ENCODE data around the gene ATP1A4. TPM values are rescaled to one million over a fixed set of nuclear protein-coding genes. Genes with fewer than 3 reads are reported as not detected.
A peak's percentile ranks its signal among the peaks of the same experiment; 100 is the strongest.

The ATP1A4 gene
- total RNA-seq, 1 donor from 2014 or later, result not detected

DNA sequence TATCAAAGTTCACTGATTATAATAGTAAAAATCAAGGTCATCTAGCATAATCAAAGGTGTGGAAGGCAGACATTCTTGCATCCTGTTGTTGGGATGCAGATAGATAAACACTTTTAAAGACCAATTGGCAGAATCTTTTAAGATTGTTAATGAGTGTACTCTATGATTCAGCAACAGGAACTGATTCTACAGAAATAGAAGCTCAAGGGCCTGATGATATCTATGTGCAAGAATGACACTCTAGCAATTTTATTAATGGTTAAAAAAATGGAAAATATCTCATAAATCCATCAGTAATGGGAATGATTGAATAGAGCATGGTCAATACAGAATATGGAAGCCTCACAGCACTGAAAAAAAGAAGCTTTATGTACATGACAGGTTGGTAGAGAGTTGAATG is 2.2 kb upstream of the ATP1A4 start:
- TF ChIP-seq, protein P1, sequence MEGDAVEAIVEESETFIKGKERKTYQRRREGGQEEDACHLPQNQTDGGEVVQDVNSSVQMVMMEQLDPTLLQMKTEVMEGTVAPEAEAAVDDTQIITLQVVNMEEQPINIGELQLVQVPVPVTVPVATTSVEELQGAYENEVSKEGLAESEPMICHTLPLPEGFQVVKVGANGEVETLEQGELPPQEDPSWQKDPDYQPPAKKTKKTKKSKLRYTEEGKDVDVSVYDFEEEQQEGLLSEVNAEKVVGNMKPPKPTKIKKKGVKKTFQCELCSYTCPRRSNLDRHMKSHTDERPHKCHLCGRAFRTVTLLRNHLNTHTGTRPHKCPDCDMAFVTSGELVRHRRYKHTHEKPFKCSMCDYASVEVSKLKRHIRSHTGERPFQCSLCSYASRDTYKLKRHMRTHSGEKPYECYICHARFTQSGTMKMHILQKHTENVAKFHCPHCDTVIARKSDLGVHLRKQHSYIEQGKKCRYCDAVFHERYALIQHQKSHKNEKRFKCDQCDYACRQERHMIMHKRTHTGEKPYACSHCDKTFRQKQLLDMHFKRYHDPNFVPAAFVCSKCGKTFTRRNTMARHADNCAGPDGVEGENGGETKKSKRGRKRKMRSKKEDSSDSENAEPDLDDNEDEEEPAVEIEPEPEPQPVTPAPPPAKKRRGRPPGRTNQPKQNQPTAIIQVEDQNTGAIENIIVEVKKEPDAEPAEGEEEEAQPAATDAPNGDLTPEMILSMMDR (IDR thresholded peaks at IDR 0.05), result no peak

GRCh38 chr1:160149716-160150115 is 1.7 kb upstream of the ATP1A4 start:
- TF ChIP-seq, protein P1 (IDR thresholded peaks at IDR 0.05), result no peak
- Mint-ChIP-seq H3K4me3 (ENCODE audit: unreplicated experiment) (no peak overlapping the region), H3K4me1 (ENCODE audit: unreplicated experiment) (peaks cover 5% of the 10 kb centered on the region), H3K9me3 (ENCODE audit: unreplicated experiment) (no peaks in the 10 kb centered on the region), H3K27ac (ENCODE audit: unreplicated experiment) (peak overlapping the region; percentile 15), H3K36me3 (ENCODE audit: unreplicated experiment) (no peaks in the 10 kb centered on the region), H3K27me3 (ENCODE audit: unreplicated experiment) (peaks cover 7% of the 10 kb centered on the region)
- DNase-seq (ENCODE audit: extremely low spot score, unreplicated experiment), result no peak

More for the DNA sequence above, 2.2 kb upstream of the ATP1A4 start:
- no peak for DNase-seq (ENCODE audit: extremely low spot score, unreplicated experiment)
- peaks cover 5% of the 10 kb centered on the region for H3K4me1 Mint-ChIP-seq (ENCODE audit: unreplicated experiment)
- no peaks in the 10 kb centered on the region for H3K36me3 Mint-ChIP-seq (ENCODE audit: unreplicated experiment)
- H3K4me3 Mint-ChIP-seq (ENCODE audit: unreplicated experiment), result no peak overlapping the region
- H3K27me3 Mint-ChIP-seq (ENCODE audit: unreplicated experiment), result peaks cover 10% of the 10 kb centered on the region
- no peaks in the 10 kb centered on the region for H3K9me3 Mint-ChIP-seq (ENCODE audit: unreplicated experiment)
- H3K27ac Mint-ChIP-seq (ENCODE audit: unreplicated experiment), result peak overlapping the region; percentile 15

DNA sequence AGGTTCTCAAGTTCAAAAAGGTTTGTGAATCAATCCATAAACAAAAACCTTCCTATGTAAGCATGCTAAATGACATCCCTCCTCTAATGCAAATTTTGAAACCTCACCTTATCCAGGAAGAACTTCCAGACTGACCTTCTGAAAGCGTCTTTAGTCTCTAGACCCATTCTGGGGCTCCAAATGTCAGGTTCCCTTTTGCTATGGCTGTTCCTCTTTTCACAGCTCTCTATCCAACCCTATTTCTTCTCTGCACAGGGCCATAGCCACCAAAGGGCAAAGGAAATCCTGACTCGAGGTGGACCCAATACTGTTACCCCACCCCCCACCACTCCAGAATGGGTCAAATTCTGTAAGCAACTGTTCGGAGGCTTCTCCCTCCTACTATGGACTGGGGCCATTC is 3.4 kb downstream of the ATP1A4 start:
- no peaks in the 10 kb centered on the region for H3K4me1 Mint-ChIP-seq (ENCODE audit: unreplicated experiment)

GRCh38 chr1:160156361-160156760 is 5.0 kb downstream of the ATP1A4 start:
- H3K27me3 Mint-ChIP-seq (ENCODE audit: unreplicated experiment), result peaks cover 35% of the 10 kb centered on the region
- H3K27ac Mint-ChIP-seq (ENCODE audit: unreplicated experiment), result no peak overlapping the region
- H3K36me3 Mint-ChIP-seq (ENCODE audit: unreplicated experiment), result no peaks in the 10 kb centered on the region
- TF ChIP-seq, protein P1 (IDR thresholded peaks at IDR 0.05), result no peak
- H3K4me3 Mint-ChIP-seq (ENCODE audit: unreplicated experiment), result no peak overlapping the region
- no peak for DNase-seq (ENCODE audit: extremely low spot score, unreplicated experiment)
- no peaks in the 10 kb centered on the region for H3K9me3 Mint-ChIP-seq (ENCODE audit: unreplicated experiment)
- H3K4me1 Mint-ChIP-seq (ENCODE audit: unreplicated experiment), result no peaks in the 10 kb centered on the region

More for the DNA sequence above, 3.4 kb downstream of the ATP1A4 start:
- H3K36me3 Mint-ChIP-seq (ENCODE audit: unreplicated experiment), result no peaks in the 10 kb centered on the region
- H3K27me3 Mint-ChIP-seq (ENCODE audit: unreplicated experiment), result peaks cover 35% of the 10 kb centered on the region
- no peak overlapping the region for H3K4me3 Mint-ChIP-seq (ENCODE audit: unreplicated experiment)
- TF ChIP-seq, protein P1 (IDR thresholded peaks at IDR 0.05), result no peak
- no peaks in the 10 kb centered on the region for H3K9me3 Mint-ChIP-seq (ENCODE audit: unreplicated experiment)
- no peak for DNase-seq (ENCODE audit: extremely low spot score, unreplicated experiment)
- H3K27ac Mint-ChIP-seq (ENCODE audit: unreplicated experiment), result no peak overlapping the region

GRCh38 chr1:160157174-160157573 is 5.8 kb downstream of the ATP1A4 start:
- Mint-ChIP-seq H3K4me1 (ENCODE audit: unreplicated experiment) (no peaks in the 10 kb centered on the region), H3K4me3 (ENCODE audit: unreplicated experiment) (no peak overlapping the region), H3K27me3 (ENCODE audit: unreplicated experiment) (peaks cover 38% of the 10 kb centered on the region), H3K27ac (ENCODE audit: unreplicated experiment) (no peak overlapping the region), H3K9me3 (ENCODE audit: unreplicated experiment) (no peaks in the 10 kb centered on the region), H3K36me3 (ENCODE audit: unreplicated experiment) (no peaks in the 10 kb centered on the region)
- TF ChIP-seq, protein P1 (IDR thresholded peaks at IDR 0.05), result no peak
- no peak for DNase-seq (ENCODE audit: extremely low spot score, unreplicated experiment)
